ENCODE measurements around the gene SMAP2. TPM values are rescaled to one million over a fixed set of nuclear protein-coding genes. Genes with fewer than 3 reads are reported as not detected.

Gene SMAP2
- total and polyA plus RNA-seq, 10 of the 15 experiments (the other 5 are each of a cell fraction or from before 2014, with no cell fraction given): 33.4 to 177 (median 105) TPM

DNA sequence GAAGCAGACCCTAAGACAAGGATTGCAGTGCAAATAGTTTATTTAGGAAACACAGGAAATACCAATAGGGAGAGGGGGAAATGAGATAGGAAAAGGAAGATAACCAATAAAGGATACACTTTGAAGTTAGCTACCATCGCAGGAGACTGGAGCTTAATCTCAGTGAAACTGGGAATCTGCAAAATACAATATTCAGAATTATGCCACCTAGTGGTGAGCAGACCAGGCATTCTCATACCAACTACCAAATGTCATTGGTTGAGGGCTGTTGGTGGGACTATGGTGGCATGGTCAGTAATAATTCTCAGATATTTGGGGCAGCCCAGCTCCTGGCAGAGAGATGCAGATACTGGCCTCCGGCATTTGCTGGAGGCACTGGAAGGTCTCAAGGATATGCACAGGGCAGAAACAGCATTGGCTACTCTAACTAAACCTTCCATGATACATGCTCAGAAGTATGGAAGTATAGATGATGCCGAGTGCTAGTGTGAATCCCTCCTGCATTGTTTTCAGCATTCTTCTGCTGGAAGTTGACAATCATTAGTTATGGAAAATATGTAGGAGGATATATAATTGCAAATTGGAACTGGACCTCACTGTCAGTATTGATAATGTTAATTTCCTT is 65.0 kb downstream of the SMAP2 start (continued):
- TF ChIP-seq, protein P1, sequence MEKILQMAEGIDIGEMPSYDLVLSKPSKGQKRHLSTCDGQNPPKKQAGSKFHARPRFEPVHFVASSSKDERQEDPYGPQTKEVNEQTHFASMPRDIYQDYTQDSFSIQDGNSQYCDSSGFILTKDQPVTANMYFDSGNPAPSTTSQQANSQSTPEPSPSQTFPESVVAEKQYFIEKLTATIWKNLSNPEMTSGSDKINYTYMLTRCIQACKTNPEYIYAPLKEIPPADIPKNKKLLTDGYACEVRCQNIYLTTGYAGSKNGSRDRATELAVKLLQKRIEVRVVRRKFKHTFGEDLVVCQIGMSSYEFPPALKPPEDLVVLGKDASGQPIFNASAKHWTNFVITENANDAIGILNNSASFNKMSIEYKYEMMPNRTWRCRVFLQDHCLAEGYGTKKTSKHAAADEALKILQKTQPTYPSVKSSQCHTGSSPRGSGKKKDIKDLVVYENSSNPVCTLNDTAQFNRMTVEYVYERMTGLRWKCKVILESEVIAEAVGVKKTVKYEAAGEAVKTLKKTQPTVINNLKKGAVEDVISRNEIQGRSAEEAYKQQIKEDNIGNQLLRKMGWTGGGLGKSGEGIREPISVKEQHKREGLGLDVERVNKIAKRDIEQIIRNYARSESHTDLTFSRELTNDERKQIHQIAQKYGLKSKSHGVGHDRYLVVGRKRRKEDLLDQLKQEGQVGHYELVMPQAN (conservative IDR thresholded peaks at IDR 0.05): no peak
- TF ChIP-seq MTA3 (IDR thresholded peaks at IDR 0.05; ENCODE audit: borderline replicate concordance, low read length): no peak
- TF ChIP-seq MYC (IDR thresholded peaks at IDR 0.05; ENCODE audit: insufficient read depth, insufficient read length, insufficient replicate concordance, low read length, severe bottlenecking): no peak
- TF ChIP-seq ZNF207 (IDR thresholded peaks at IDR 0.05; ENCODE audit: borderline replicate concordance): no peak
- TF ChIP-seq POLR2A (IDR thresholded peaks at IDR 0.05; ENCODE audit: low read depth, low read length): no peak
- no peak for TF ChIP-seq RCOR1 (conservative IDR thresholded peaks at IDR 0.05; ENCODE audit: low read depth, low read length)
- TF ChIP-seq, protein P2, sequence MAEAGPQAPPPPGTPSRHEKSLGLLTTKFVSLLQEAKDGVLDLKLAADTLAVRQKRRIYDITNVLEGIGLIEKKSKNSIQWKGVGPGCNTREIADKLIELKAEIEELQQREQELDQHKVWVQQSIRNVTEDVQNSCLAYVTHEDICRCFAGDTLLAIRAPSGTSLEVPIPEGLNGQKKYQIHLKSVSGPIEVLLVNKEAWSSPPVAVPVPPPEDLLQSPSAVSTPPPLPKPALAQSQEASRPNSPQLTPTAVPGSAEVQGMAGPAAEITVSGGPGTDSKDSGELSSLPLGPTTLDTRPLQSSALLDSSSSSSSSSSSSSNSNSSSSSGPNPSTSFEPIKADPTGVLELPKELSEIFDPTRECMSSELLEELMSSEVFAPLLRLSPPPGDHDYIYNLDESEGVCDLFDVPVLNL (IDR thresholded peaks at IDR 0.05; ENCODE audit: low read depth, low read length): no peak
- TF ChIP-seq, protein P3, sequence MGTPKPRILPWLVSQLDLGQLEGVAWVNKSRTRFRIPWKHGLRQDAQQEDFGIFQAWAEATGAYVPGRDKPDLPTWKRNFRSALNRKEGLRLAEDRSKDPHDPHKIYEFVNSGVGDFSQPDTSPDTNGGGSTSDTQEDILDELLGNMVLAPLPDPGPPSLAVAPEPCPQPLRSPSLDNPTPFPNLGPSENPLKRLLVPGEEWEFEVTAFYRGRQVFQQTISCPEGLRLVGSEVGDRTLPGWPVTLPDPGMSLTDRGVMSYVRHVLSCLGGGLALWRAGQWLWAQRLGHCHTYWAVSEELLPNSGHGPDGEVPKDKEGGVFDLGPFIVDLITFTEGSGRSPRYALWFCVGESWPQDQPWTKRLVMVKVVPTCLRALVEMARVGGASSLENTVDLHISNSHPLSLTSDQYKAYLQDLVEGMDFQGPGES (IDR thresholded peaks at IDR 0.05): no peak
- no peak for TF ChIP-seq HDAC2 (IDR thresholded peaks at IDR 0.05)
- no peak for TF ChIP-seq ZNF217 (IDR thresholded peaks at IDR 0.05)
- no peak for TF ChIP-seq PAX5 (IDR thresholded peaks at IDR 0.05; ENCODE audit: borderline replicate concordance, low read depth, low read length)
- peak; percentile 55; the same call in 1 of the 2 replicates for TF ChIP-seq SMC3 (IDR thresholded peaks at IDR 0.05; ENCODE audit: borderline replicate concordance, low read length)

Measured in GM12878 (cell line).